WTC11 (cell line): ENCODE results near the gene CDH13. TPM values are rescaled to one million over a fixed set of nuclear protein-coding genes. Genes with fewer than 3 reads are reported as not detected.

Source experiments
- ATAC-seq: fragments of 200-7000 bp; cut with Tn5 transposase; 2 replicates; pipeline ENCODE4 v1.10.0; 2021; ENCODE audit warnings: mild to moderate bottlenecking, moderate library complexity
- CTCF ChIA-PET: fragments of 300-600 bp; sonication (Branson Sonifier 250); formaldehyde crosslinking; loops from one replicate; lab custom pipeline; 2021; ENCODE audit warnings: antibody characterized with exemption; lab: Charles Lee
- POLR2A ChIA-PET: fragments of 350-600 bp; sonication (Branson Sonifier 250); formaldehyde crosslinking; loops from one replicate; lab custom pipeline; 2021; ENCODE audit warnings: antibody characterized with exemption; lab: Charles Lee
- DNase-seq: peaks from one replicate; pipeline ENCODE4 v3.0.0; 2021; ENCODE audit warnings: low spot score
- H3K27ac Mint-ChIP-seq: 2 replicates; pipeline ENCODE4 v1.8.0; 2021; ENCODE audit warnings: mixed read lengths
- H3K27me3 Mint-ChIP-seq: 2 replicates; pipeline ENCODE4 v1.8.0; 2021; ENCODE audit warnings: low read depth, mild to moderate bottlenecking, moderate library complexity, mixed read lengths
- H3K36me3 Mint-ChIP-seq: 2 replicates; pipeline ENCODE4 v1.8.0; 2021; ENCODE audit warnings: mixed read lengths
- H3K4me1 Mint-ChIP-seq: 2 replicates; pipeline ENCODE4 v1.8.0; 2022; ENCODE audit warnings: mixed read lengths
- H3K4me3 Mint-ChIP-seq: 2 replicates; pipeline ENCODE4 v1.8.0; 2021; ENCODE audit warnings: mild to moderate bottlenecking, moderate library complexity, mixed read lengths
- H3K9me3 Mint-ChIP-seq: 2 replicates; pipeline ENCODE4 v1.8.0; 2021; ENCODE audit warnings: mixed read lengths
- CREM ChIP-seq: sonication (generic); formaldehyde crosslinking; IDR thresholded peaks from 2 replicates; pipeline ENCODE4 v1.8.1; 2022; ENCODE audit warnings: mild to moderate bottlenecking, missing genetic modification reagents, moderate library complexity
- ESRRA ChIP-seq: sonication (generic); formaldehyde crosslinking; IDR thresholded peaks from 2 replicates; pipeline ENCODE4 v1.8.1; 2022; ENCODE audit warnings: mild to moderate bottlenecking, missing genetic modification reagents, borderline replicate concordance
- GRHL2 ChIP-seq: fragments of 250-450 bp; sonication (Bioruptor Pico); IDR thresholded peaks from 2 replicates; pipeline ENCODE4 v1.8.0; 2022; ENCODE audit warnings: mild to moderate bottlenecking, moderate library complexity; ENCODE audit not compliant: insufficient replicate concordance, severe bottlenecking
- IRF2 ChIP-seq: sonication (generic); formaldehyde crosslinking; IDR thresholded peaks from 2 replicates; pipeline ENCODE4 v1.8.0; 2022; ENCODE audit warnings: low read depth, missing genetic modification reagents, borderline replicate concordance
- JUN ChIP-seq: sonication (generic); formaldehyde crosslinking; IDR thresholded peaks from 2 replicates; pipeline ENCODE4 v1.8.0; 2023; ENCODE audit warnings: mild to moderate bottlenecking, missing genetic modification reagents
- MYBL2 ChIP-seq: sonication (generic); formaldehyde crosslinking; IDR thresholded peaks from 2 replicates; pipeline ENCODE4 v1.8.1; 2023; ENCODE audit warnings: mild to moderate bottlenecking, moderate library complexity, missing genetic modification reagents
- NFATC4 ChIP-seq: fragments of 250-450 bp; sonication (Bioruptor Pico); IDR thresholded peaks from 2 replicates; pipeline ENCODE4 v1.9.0; 2021; ENCODE audit warnings: mild to moderate bottlenecking
- NFE2L1 ChIP-seq: sonication (generic); formaldehyde crosslinking; IDR thresholded peaks from 2 replicates; pipeline ENCODE4 v1.8.1; 2023; ENCODE audit warnings: missing genetic modification reagents
- SMAD4 ChIP-seq: sonication (generic); formaldehyde crosslinking; IDR thresholded peaks from 2 replicates; pipeline ENCODE4 v1.8.0; 2022; ENCODE audit warnings: mild to moderate bottlenecking, missing genetic modification reagents
- ZNF232 ChIP-seq: sonication (generic); formaldehyde crosslinking; IDR thresholded peaks from 2 replicates; pipeline ENCODE4 v1.8.0; 2022; ENCODE audit warnings: mild to moderate bottlenecking, missing genetic modification reagents
- ZNF396 ChIP-seq: fragments of 250-450 bp; sonication (Bioruptor Pico); IDR thresholded peaks from 2 replicates; pipeline ENCODE4 v1.8.0; 2021; ENCODE audit warnings: mild to moderate bottlenecking, moderate library complexity, borderline replicate concordance
- total RNA-seq: library from RNA; stranded (reverse); gene quantifications from 3 replicates; pipeline ENCODE4 v1.2.3, GENCODE V29; 2021
- TF ChIP-seq, protein P1 (sequence below): sonication (generic); formaldehyde crosslinking; IDR thresholded peaks from 2 replicates; pipeline ENCODE4 v1.8.1; 2022; ENCODE audit warnings: mild to moderate bottlenecking, missing genetic modification reagents, moderate library complexity, borderline replicate concordance
- TF ChIP-seq, protein P2 (sequence below): sonication (generic); formaldehyde crosslinking; IDR thresholded peaks from 2 replicates; pipeline ENCODE4 v1.8.0; 2022; ENCODE audit warnings: missing genetic modification reagents
- TF ChIP-seq, protein P3 (sequence below): fragments of 250-450 bp; sonication (Bioruptor Pico); IDR thresholded peaks from 2 replicates; pipeline ENCODE4 v1.9.0; 2021; ENCODE audit warnings: moderate library complexity, mild to moderate bottlenecking, inconsistent platforms, borderline replicate concordance
- TF ChIP-seq, protein P4 (sequence below): sonication (generic); formaldehyde crosslinking; conservative IDR thresholded peaks from 2 replicates; pipeline ENCODE4 v1.8.1; 2022; ENCODE audit warnings: mild to moderate bottlenecking, missing genetic modification reagents
- TF ChIP-seq, protein P5 (sequence below): sonication (generic); formaldehyde crosslinking; IDR thresholded peaks from 2 replicates; pipeline ENCODE4 v1.8.1; 2023; ENCODE audit warnings: mild to moderate bottlenecking, missing genetic modification reagents
- TF ChIP-seq, protein P6 (sequence below): sonication (generic); formaldehyde crosslinking; IDR thresholded peaks from 2 replicates; pipeline ENCODE4 v1.8.1; 2022; ENCODE audit warnings: low read depth, mild to moderate bottlenecking, moderate library complexity, missing genetic modification reagents, borderline replicate concordance
- TF ChIP-seq, protein P7 (sequence below): fragments of 250-450 bp; sonication (Bioruptor Pico); IDR thresholded peaks from 2 replicates; pipeline ENCODE4 v1.9.0; 2021; ENCODE audit warnings: mild to moderate bottlenecking
- TF ChIP-seq, protein P8 (sequence below): sonication (generic); formaldehyde crosslinking; conservative IDR thresholded peaks from 2 replicates; pipeline ENCODE4 v1.8.1; 2023; ENCODE audit warnings: mild to moderate bottlenecking, low read depth, missing genetic modification reagents, moderate library complexity

Gene CDH13
- total RNA-seq, 1 experiment from 2014 or later, result 0.81 TPM

DNA sequence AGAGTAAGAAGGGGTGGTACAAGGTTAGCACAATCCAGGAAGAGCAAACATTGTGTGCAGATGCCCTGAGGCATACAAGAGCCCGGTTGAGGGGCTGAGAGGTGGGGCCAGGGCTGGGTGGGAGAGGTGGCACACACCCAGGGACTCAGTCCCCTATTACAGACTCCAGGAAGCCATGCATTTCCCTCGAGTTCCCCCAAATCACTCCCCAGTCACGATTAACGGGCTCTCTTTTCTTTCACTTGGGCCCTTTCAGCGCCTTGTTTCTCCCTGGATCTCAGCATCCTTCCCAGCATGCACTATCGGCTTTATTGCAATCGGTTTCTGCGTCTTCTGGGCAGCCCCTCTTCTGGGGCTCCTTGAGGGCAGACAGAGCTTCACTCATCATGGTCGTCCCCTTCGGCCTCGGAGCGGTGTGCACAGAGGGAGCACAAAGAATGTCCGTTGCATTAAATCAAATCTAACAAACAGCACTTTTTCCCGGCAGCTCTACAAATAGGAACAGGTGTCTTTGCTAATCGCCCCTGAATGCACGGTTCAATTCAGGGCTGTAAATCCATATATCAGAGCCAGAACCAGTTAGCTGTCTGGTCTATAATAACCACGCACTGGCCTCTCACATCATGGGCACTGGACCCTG lies 996.4 kb downstream of the CDH13 start:
- no peak overlapping the region for H3K4me3 Mint-ChIP-seq
- no peak overlapping the region for H3K27ac Mint-ChIP-seq
- CTCF ChIA-PET, result no interaction called here
- H3K9me3 Mint-ChIP-seq, result no peaks in the 10 kb centered on the region
- no peaks in the 10 kb centered on the region; the same call in 1 of the 2 replicates for H3K27me3 Mint-ChIP-seq
- peaks cover 34% of the 10 kb centered on the region for H3K4me1 Mint-ChIP-seq
- no peaks in the 10 kb centered on the region for H3K36me3 Mint-ChIP-seq
- DNase-seq (no peak), ATAC-seq (no peak)
- POLR2A ChIA-PET, result no interaction called here
- TF ChIP-seq, protein P1, sequence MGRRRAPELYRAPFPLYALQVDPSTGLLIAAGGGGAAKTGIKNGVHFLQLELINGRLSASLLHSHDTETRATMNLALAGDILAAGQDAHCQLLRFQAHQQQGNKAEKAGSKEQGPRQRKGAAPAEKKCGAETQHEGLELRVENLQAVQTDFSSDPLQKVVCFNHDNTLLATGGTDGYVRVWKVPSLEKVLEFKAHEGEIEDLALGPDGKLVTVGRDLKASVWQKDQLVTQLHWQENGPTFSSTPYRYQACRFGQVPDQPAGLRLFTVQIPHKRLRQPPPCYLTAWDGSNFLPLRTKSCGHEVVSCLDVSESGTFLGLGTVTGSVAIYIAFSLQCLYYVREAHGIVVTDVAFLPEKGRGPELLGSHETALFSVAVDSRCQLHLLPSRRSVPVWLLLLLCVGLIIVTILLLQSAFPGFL (CRISPR knock-in tag), result no peak
- TF ChIP-seq IRF2 (CRISPR knock-in tag) (no peak), MYBL2 (CRISPR knock-in tag) (no peak), SMAD4 (CRISPR knock-in tag) (no peak), NFE2L1 (no peak), NFATC4 (CRISPR knock-in tag) (no peak), ESRRA (CRISPR knock-in tag) (no peak), GRHL2 (CRISPR knock-in tag) (no peak), ZNF396 (CRISPR knock-in tag) (no peak), ZNF232 (no peak), CREM (CRISPR knock-in tag) (no peak), JUN (CRISPR knock-in tag) (no peak)
- TF ChIP-seq, protein P2, sequence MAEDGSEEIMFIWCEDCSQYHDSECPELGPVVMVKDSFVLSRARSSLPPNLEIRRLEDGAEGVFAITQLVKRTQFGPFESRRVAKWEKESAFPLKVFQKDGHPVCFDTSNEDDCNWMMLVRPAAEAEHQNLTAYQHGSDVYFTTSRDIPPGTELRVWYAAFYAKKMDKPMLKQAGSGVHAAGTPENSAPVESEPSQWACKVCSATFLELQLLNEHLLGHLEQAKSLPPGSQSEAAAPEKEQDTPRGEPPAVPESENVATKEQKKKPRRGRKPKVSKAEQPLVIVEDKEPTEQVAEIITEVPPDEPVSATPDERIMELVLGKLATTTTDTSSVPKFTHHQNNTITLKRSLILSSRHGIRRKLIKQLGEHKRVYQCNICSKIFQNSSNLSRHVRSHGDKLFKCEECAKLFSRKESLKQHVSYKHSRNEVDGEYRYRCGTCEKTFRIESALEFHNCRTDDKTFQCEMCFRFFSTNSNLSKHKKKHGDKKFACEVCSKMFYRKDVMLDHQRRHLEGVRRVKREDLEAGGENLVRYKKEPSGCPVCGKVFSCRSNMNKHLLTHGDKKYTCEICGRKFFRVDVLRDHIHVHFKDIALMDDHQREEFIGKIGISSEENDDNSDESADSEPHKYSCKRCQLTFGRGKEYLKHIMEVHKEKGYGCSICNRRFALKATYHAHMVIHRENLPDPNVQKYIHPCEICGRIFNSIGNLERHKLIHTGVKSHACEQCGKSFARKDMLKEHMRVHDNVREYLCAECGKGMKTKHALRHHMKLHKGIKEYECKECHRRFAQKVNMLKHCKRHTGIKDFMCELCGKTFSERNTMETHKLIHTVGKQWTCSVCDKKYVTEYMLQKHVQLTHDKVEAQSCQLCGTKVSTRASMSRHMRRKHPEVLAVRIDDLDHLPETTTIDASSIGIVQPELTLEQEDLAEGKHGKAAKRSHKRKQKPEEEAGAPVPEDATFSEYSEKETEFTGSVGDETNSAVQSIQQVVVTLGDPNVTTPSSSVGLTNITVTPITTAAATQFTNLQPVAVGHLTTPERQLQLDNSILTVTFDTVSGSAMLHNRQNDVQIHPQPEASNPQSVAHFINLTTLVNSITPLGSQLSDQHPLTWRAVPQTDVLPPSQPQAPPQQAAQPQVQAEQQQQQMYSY (CRISPR knock-in tag), result no peak
- TF ChIP-seq, protein P3, sequence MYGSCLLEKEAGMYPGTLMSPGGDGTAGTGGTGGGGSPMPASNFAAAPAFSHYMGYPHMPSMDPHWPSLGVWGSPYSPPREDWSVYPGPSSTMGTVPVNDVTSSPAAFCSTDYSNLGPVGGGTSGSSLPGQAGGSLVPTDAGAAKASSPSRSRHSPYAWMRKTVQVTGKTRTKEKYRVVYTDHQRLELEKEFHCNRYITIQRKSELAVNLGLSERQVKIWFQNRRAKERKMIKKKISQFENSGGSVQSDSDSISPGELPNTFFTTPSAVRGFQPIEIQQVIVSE (CRISPR knock-in tag), result no peak
- TF ChIP-seq, protein P4, sequence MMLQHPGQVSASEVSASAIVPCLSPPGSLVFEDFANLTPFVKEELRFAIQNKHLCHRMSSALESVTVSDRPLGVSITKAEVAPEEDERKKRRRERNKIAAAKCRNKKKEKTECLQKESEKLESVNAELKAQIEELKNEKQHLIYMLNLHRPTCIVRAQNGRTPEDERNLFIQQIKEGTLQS (CRISPR knock-in tag), result no peak
- TF ChIP-seq, protein P5, sequence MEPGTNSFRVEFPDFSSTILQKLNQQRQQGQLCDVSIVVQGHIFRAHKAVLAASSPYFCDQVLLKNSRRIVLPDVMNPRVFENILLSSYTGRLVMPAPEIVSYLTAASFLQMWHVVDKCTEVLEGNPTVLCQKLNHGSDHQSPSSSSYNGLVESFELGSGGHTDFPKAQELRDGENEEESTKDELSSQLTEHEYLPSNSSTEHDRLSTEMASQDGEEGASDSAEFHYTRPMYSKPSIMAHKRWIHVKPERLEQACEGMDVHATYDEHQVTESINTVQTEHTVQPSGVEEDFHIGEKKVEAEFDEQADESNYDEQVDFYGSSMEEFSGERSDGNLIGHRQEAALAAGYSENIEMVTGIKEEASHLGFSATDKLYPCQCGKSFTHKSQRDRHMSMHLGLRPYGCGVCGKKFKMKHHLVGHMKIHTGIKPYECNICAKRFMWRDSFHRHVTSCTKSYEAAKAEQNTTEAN (CRISPR knock-in tag), result no peak
- TF ChIP-seq, protein P6, sequence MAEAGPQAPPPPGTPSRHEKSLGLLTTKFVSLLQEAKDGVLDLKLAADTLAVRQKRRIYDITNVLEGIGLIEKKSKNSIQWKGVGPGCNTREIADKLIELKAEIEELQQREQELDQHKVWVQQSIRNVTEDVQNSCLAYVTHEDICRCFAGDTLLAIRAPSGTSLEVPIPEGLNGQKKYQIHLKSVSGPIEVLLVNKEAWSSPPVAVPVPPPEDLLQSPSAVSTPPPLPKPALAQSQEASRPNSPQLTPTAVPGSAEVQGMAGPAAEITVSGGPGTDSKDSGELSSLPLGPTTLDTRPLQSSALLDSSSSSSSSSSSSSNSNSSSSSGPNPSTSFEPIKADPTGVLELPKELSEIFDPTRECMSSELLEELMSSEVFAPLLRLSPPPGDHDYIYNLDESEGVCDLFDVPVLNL, result no peak
- TF ChIP-seq, protein P7, sequence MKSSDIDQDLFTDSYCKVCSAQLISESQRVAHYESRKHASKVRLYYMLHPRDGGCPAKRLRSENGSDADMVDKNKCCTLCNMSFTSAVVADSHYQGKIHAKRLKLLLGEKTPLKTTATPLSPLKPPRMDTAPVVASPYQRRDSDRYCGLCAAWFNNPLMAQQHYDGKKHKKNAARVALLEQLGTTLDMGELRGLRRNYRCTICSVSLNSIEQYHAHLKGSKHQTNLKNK, result no peak
- TF ChIP-seq, protein P8, sequence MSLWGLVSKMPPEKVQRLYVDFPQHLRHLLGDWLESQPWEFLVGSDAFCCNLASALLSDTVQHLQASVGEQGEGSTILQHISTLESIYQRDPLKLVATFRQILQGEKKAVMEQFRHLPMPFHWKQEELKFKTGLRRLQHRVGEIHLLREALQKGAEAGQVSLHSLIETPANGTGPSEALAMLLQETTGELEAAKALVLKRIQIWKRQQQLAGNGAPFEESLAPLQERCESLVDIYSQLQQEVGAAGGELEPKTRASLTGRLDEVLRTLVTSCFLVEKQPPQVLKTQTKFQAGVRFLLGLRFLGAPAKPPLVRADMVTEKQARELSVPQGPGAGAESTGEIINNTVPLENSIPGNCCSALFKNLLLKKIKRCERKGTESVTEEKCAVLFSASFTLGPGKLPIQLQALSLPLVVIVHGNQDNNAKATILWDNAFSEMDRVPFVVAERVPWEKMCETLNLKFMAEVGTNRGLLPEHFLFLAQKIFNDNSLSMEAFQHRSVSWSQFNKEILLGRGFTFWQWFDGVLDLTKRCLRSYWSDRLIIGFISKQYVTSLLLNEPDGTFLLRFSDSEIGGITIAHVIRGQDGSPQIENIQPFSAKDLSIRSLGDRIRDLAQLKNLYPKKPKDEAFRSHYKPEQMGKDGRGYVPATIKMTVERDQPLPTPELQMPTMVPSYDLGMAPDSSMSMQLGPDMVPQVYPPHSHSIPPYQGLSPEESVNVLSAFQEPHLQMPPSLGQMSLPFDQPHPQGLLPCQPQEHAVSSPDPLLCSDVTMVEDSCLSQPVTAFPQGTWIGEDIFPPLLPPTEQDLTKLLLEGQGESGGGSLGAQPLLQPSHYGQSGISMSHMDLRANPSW, result no peak
